ENCODE results near the gene GDF7. TPM values are rescaled to one million over a fixed set of nuclear protein-coding genes. Genes with fewer than 3 reads are reported as not detected.

The GDF7 gene
- 1 to 10 TPM; 3.6 to 3.8 TPM for total RNA-seq
- long read RNA-seq, donor 1, partial matches to known transcripts, result 0 of 3 reads
- long read RNA-seq, donor 1, other reads (novel, unspliced or antisense), result 3 of 3 reads
- long read RNA-seq, donor 2, partial matches to known transcripts, result 0 of 2 reads
- long read RNA-seq, donor 2, other reads (novel, unspliced or antisense), result 2 of 2 reads

GRCh38 chr2:20666304-20667150, at the start of gene GDF7:
TSS of gene GDF7 (plus strand) at chr2:20667144. CDS start at chr2:20667240, 96 bp downstream.
- DNase-seq (ENCODE audit: low spot score), result peak; percentile 88
- intact Hi-C loops (cut with DNase I), result loop anchor here (5.0 to 10.0 kb wide), 3 partner anchors 296 to 458 kb away; partner anchors contain the start of gene TDRD15 (in 1 of the 2)

DNA sequence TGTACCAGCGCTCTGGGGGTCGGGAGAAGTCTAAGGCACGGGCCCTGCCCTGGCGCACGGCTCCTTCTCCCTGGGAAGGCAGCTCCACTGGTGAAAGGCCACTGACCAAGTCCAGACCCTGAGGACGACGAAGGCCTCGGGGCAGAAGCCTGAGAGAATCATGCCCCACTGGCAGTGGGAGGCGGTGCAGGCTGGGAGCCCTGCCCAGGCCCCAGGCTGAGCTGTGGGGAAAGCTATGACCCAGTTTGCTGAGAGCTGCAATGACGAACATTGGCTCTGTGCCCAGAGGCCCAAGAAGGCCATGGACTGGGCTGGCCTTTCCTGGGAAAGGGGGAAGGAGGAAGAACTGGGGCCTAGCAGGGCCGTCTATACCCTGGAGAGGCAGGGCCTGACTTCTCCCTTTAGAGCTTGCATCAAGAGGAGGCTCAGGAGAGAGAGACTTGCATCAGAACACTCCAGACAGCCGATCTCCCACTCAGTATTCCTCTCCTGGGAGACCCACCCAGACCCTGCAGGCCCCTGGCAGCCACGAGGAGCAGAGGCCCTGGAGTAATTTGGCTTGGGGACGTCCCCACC, 49.0 kb upstream of the GDF7 start:
- DNase-seq (ENCODE audit: low spot score), result peak; percentile 99
- intact Hi-C loops (cut with DNase I), result loop anchor here in 1 of 2 donors (5.0 kb wide), 1 partner anchor 1011 kb away; no protein-coding TSS in a partner anchor

DNA sequence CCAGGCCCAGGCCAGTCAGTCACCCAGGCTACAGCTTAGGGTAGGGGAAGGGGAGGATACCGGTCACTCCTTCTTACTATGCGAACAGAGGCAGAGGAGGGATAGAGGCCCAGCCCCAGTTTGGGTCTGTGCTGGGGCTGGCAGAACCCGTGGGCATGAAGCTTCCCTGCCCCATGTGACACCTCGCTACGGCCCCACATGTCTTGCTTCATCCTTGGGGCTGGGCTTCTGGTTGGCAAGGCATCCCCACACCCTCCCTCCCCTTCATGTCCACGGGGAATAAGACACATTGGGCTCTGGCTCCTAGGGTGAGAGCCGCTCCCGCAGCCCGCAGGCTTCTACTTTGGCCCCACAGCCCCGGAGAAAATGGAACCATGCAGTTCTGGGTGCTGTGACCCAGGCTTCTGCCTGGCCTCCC, 48.5 kb upstream of the GDF7 start:
- DNase-seq (ENCODE audit: low spot score), result peak; percentile 87
- intact Hi-C loops (cut with DNase I), result loop anchor here in 1 of 2 donors (5.0 kb wide), 1 partner anchor 1011 kb away; no protein-coding TSS in a partner anchor

GRCh38 chr2:20618886-20619521, 47.9 kb upstream of the GDF7 start:
- intact Hi-C loops (cut with DNase I), result loop anchor here in 1 of 2 donors (5.0 kb wide), 1 partner anchor 1012 kb away; no protein-coding TSS in a partner anchor
- DNase-seq (ENCODE audit: low spot score), result peak; percentile 76

DNA sequence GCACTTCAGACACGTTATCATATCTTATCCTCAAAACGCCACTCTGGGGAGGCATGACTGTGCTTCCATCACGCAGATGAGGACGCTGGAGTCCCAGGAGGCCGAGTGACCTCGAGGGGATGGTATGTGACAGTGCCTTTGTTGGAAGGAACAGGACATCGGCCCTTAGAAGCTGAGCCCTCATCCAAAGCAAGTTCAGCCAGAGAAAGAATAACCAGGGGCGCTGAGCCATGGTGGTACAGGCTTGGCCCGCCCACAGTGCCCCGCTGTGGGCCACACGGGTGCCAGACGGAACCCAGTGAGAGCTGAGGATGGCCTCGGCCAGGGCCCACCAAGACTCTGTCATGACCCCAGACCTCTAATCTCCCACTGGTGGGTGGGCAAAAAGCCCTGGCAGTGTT, 47.3 kb upstream of the GDF7 start:
- intact Hi-C loops (cut with DNase I), result loop anchor here in 1 of 2 donors (5.0 kb wide), 1 partner anchor 1012 kb away; no protein-coding TSS in a partner anchor
- peak; percentile 86 for DNase-seq (ENCODE audit: low spot score)

DNA sequence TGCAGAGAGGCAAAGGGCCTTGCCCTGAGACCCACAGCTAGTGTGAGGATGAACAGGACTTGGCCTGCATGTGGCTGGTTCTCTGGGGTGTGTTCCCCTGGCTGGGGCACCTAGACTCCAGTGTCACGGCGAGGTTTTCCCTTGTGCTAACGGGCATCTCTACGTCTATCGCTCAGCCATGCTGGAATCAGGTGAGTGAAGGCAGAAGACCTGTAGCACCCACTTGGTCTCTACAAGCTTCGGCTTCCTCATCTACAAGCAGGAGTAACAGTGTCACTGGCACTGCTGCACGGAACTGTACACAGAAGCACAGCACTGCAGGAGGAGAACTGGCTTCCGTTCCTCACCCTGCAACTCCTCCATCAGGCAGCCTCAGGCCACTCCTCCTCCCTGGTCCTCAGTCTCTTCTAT, 46.7 kb upstream of the GDF7 start:
- intact Hi-C loops (cut with DNase I), result no loop called here
- DNase-seq (ENCODE audit: low spot score), result peak; percentile 73

- intact Hi-C loops (cut with DNase I), result no loop called here
- peak; percentile 66 for DNase-seq (ENCODE audit: low spot score)
Observed at GRCh38 chr2:20620696-20621365, 46.1 kb upstream of the GDF7 start.

- intact Hi-C loops (cut with DNase I), result loop anchor here in 1 of 2 donors (1.0 kb wide), 1 partner anchor 77 kb away; no protein-coding TSS in a partner anchor
- peak; percentile 67 for DNase-seq (ENCODE audit: low spot score)
Observed at GRCh38 chr2:20621366-20622295, 45.3 kb upstream of the GDF7 start.

DNA sequence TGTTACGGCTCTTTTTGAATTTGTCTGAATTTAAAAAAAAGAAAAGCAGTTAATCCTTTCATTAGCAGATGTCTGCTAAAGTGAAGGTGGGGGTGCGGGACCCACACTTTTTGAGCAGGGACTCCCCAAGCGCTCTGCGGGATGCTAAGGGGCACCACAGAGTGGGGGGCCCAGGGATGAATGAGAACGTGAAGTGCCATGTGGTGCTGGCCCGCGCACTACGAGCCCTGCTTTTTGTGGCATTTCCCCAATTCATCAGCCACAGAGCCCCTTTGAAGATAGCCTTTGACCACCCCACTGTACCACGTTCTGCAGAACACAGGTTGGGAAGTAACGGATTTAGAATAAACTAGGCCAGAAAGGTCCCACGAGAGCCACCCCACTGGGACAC, 44.7 kb upstream of the GDF7 start:
- intact Hi-C loops (cut with DNase I), result loop anchor here in 1 of 2 donors (1.0 kb wide), 1 partner anchor 78 kb away; no protein-coding TSS in a partner anchor
- DNase-seq (ENCODE audit: low spot score), result peak; percentile 53

- DNase-seq (ENCODE audit: low spot score), result peak; percentile 43
- intact Hi-C loops (cut with DNase I), result loop anchor here in 1 of 2 donors (1.0 kb wide), 1 partner anchor 78 kb away; no protein-coding TSS in a partner anchor
Observed at GRCh38 chr2:20622731-20623130, 44.2 kb upstream of the GDF7 start.

- DNase-seq (ENCODE audit: low spot score), result peak; percentile 61
- intact Hi-C loops (cut with DNase I), result no loop called here
Observed at GRCh38 chr2:20623241-20623640, 43.7 kb upstream of the GDF7 start.

DNA sequence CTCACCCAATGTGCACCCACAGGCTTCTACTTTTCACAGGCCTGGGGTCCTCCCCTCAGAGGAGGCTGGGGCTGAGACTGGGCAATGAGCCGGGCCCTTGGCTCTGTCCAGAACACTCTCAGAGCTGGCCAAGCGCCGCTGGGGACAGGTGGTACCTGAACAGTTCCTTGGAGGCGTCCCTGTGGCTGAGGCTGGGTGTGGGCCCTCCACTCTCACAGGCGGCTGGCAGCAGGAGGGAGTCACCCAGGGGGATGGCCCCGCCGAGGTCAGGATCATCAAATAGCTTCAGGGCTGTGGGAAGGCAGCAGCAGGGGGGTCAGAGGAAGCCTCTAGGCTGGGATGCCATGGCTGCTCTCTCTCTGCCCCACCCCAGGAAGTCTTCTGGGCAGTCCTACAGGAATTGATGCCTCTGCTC, 43.2 kb upstream of the GDF7 start:
- intact Hi-C loops (cut with DNase I), result no loop called here
- peak; percentile 75 for DNase-seq (ENCODE audit: low spot score)

- DNase-seq (ENCODE audit: low spot score), result peak; percentile 32
- intact Hi-C loops (cut with DNase I), result no loop called here
Observed at GRCh38 chr2:20624156-20624883, 42.6 kb upstream of the GDF7 start.

DNA sequence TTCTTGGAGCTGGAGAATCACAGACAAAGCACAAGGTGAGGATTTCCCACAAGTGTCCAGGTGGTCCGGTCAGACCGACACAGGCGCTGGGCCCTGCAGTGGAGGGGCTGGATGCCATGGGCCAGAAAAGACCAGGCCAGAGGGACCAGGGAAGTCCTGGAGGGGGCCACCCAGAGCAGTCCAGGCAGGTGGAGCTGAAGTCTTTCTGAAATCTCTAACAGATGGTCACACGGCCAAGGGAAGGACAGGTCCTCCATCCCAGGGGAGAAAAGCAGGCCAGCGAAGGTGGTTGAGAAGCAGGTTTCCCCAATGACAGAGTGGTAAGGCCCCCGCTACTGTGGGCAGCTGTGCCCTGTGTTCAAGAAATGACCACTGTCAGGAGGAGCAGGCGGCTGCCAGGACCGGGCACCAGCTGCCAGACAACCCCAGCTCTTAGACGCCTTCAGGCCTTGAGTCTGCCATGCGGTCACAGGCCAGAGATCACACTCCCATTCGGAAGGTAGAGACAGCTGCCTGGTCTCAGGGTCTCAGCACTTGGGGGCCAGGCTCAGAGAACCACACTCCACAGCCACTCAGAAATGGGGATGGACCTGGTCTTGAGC, 42.0 kb upstream of the GDF7 start:
- intact Hi-C loops (cut with DNase I), result no loop called here
- peak; percentile 74 for DNase-seq (ENCODE audit: low spot score)

DNA sequence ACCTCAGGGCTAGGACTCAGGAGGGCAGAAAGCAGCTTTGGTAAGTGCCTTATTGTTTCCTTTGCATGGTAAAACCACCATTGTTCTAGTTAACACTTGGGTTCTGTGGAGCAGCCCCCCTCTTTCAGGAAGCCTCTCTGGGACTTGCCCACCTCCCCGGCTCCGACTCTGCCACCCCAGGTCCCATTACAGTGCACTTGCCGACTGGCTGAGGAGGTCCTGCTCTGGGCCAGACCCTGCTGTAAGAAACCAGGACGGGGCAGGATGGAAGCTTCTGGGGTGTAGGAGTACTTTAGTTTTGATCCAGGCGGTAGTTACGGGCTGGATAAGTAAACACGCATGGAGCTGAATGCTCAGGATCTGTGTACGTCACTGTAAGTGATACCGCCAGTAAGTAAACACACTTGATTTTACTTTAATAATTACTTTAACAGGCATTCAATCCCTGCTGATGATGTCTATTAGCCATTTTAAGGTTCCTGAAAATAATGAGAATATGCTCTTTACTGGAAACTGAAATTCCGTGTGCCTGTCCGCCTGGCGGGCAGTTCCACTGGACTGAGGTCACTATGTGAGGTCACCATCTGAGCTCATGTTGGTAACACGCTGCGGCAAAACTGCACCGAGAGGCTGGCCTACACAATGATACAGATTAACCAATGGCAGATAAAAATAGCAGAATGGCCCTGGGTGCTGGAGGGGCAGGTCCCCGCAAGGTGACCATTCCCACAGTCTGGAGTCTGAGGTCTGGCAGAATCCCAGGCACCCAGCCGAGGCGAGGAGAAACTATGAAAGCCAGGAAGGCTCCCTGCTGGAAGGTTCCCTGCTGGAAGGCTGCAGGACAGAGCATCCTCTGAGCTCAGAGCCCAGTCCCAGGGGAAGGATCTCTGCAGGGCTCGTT, 41.2 kb upstream of the GDF7 start:
- DNase-seq (ENCODE audit: low spot score), result peak; percentile 79
- intact Hi-C loops (cut with DNase I), result no loop called here

DNA sequence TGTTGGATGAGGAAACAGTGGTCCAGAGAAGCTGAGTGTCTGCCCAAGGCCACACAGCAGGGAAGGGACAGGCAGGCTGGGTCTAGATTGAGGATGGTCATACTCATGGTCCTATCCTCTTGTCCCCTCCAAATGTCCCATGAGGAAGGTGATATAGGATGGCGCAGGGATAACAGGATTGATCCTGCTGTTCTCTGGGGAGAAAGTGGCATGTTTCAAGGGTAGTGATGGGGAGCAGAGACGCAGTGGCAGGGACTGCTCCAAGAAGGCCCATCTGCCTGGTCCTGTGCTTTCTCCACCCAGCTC, 40.6 kb upstream of the GDF7 start:
- DNase-seq (ENCODE audit: low spot score), result no peak
- intact Hi-C loops (cut with DNase I), result no loop called here
